GM23338 (cell line): ENCODE data around the gene GPR26. TPM values are rescaled to one million over a fixed set of nuclear protein-coding genes. Genes with fewer than 3 reads are reported as not detected.

Source experiments
- ATAC-seq: fragments of 200-7000 bp; cut with Tn5 transposase; 3 replicates; pipeline ENCODE4 v1.9.1; 2020
- DNase-seq: peaks from one replicate; pipeline ENCODE4 v3.0.0-alpha.2; 2015; ENCODE audit warnings: low spot score
- H2AFZ ChIP-seq: fragments of 200-600 bp; sonication (generic); 2 replicates; pipeline ENCODE4 v1.8.0; 2016; ENCODE audit warnings: antibody characterized with exemption, mild to moderate bottlenecking, moderate library complexity
- H3F3A ChIP-seq: fragments of 200-600 bp; sonication (generic); replicated peaks from 2 replicates; pipeline ENCODE4 v1.8.0; 2017; ENCODE audit warnings: antibody characterized with exemption, mixed run types, low read depth
- H3K27ac ChIP-seq: fragments of 200-600 bp; sonication (generic); 2 replicates; pipeline ENCODE4 v1.6.1; 2016; ENCODE audit warnings: low read depth
- H3K27me3 ChIP-seq: fragments of 200-600 bp; sonication (generic); 2 replicates; pipeline ENCODE4 v1.8.0; 2016; ENCODE audit warnings: mild to moderate bottlenecking, mixed run types, moderate library complexity; ENCODE audit not compliant: insufficient read depth
- H3K36me3 ChIP-seq: fragments of 200-600 bp; sonication (generic); 2 replicates; pipeline ENCODE4 v1.8.0; 2016; ENCODE audit warnings: mild to moderate bottlenecking; ENCODE audit not compliant: insufficient read depth
- H3K4me1 ChIP-seq: fragments of 200-600 bp; sonication (generic); 2 replicates; pipeline ENCODE4 v1.8.0; 2016; ENCODE audit warnings: mild to moderate bottlenecking, moderate library complexity; ENCODE audit not compliant: insufficient read depth
- H3K4me2 ChIP-seq: fragments of 200-600 bp; sonication (generic); 2 replicates; pipeline ENCODE4 v1.7.1; 2017; ENCODE audit warnings: mixed run types
- H3K4me3 ChIP-seq: fragments of 200-600 bp; sonication (generic); 2 replicates; pipeline ENCODE4 v1.6.1; 2016; ENCODE audit warnings: mixed run types
- H3K79me2 ChIP-seq: fragments of 200-600 bp; sonication (generic); replicated peaks from 2 replicates; pipeline ENCODE4 v1.8.0; 2017; ENCODE audit warnings: mild to moderate bottlenecking; ENCODE audit not compliant: insufficient read depth
- H3K9me2 ChIP-seq: fragments of 200-600 bp; sonication (generic); 2 replicates; pipeline ENCODE4 v1.8.0; 2017; ENCODE audit not compliant: insufficient read depth
- H4K20me1 ChIP-seq: fragments of 200-600 bp; sonication (generic); replicated peaks from 2 replicates; pipeline ENCODE4 v1.8.0; 2017; ENCODE audit warnings: mild to moderate bottlenecking; ENCODE audit not compliant: insufficient read depth
- H3K27ac Mint-ChIP-seq: 2 replicates; pipeline ENCODE4 v1.8.0; 2020; ENCODE audit warnings: inconsistent platforms, mild to moderate bottlenecking, moderate library complexity, mixed read lengths
- H3K27me3 Mint-ChIP-seq: 3 replicates; pipeline ENCODE4 v1.8.0; 2022; ENCODE audit warnings: low read depth, mild to moderate bottlenecking, moderate library complexity, mixed read lengths, inconsistent platforms; ENCODE audit not compliant: insufficient read depth, poor library complexity
- H3K36me3 Mint-ChIP-seq: 3 replicates; pipeline ENCODE4 v1.8.0; 2021; ENCODE audit warnings: low read depth, mild to moderate bottlenecking, inconsistent platforms, moderate library complexity, mixed read lengths
- H3K4me1 Mint-ChIP-seq: 3 replicates; pipeline ENCODE4 v1.8.0; 2020; ENCODE audit warnings: mild to moderate bottlenecking, inconsistent platforms, mixed read lengths
- H3K4me3 Mint-ChIP-seq: 3 replicates; pipeline ENCODE4 v1.8.0; 2021; ENCODE audit warnings: moderate library complexity, mild to moderate bottlenecking, inconsistent platforms, mixed read lengths
- H3K9me3 Mint-ChIP-seq: 3 replicates; pipeline ENCODE4 v1.8.0; 2020; ENCODE audit warnings: moderate library complexity, mild to moderate bottlenecking, inconsistent platforms, mixed read lengths
- CREB1 ChIP-seq: fragments of 250-450 bp; sonication (Bioruptor Pico); IDR thresholded peaks from 2 replicates; pipeline ENCODE4 v1.5.0; 2020; ENCODE audit warnings: low read depth, mild to moderate bottlenecking, moderate library complexity
- EZH2 ChIP-seq: fragments of 200-600 bp; sonication (generic); IDR thresholded peaks from one replicate; pipeline ENCODE4 v1.8.0; 2017; ENCODE audit warnings: antibody characterized with exemption, mild to moderate bottlenecking, low read depth; ENCODE audit not compliant: unreplicated experiment
- EZH2phosphoT487 ChIP-seq: fragments of 200-600 bp; sonication (generic); IDR thresholded peaks from one replicate; pipeline ENCODE4 v1.8.1; 2018; ENCODE audit warnings: antibody characterized with exemption; ENCODE audit not compliant: unreplicated experiment
- POLR2AphosphoS5 ChIP-seq: IDR thresholded peaks from 2 replicates; pipeline ENCODE4 v1.6.1; 2016; ENCODE audit warnings: antibody characterized with exemption, low read depth
- STAT1 ChIP-seq: IDR thresholded peaks from one replicate; pipeline ENCODE4 v1.6.1; 2016; ENCODE audit warnings: antibody characterized with exemption; ENCODE audit not compliant: unreplicated experiment
- ZNF114 ChIP-seq: fragments of 250-450 bp; sonication (Bioruptor Pico); IDR thresholded peaks from 2 replicates; pipeline ENCODE4 v1.5.0; 2020; ENCODE audit warnings: mild to moderate bottlenecking, moderate library complexity
- ZNF331 ChIP-seq: fragments of 250-450 bp; sonication (Bioruptor Pico); IDR thresholded peaks from 2 replicates; pipeline ENCODE4 v1.5.0; 2020; ENCODE audit warnings: low read depth, mild to moderate bottlenecking, moderate library complexity
- ZNF462 ChIP-seq: fragments of 250-450 bp; sonication (Bioruptor Pico); IDR thresholded peaks from 2 replicates; pipeline ENCODE4 v1.5.0; 2020; ENCODE audit warnings: mild to moderate bottlenecking, moderate library complexity
- polyA plus RNA-seq: library from polyadenylated mRNA; unstranded; fragments of >200 nt; fragmentation: Nextera tagmentation; extraction: Ambion mirVana; gene quantifications from 2 replicates; pipeline ENCODE4 v1.2.1, GENCODE V29; 2016
- total RNA-seq: library from RNA; depleted of rRNA; stranded (reverse); fragments of >200 nt; shearing (Covaris generic); gene quantifications from 2 replicates; pipeline ENCODE4 v1.2.3, GENCODE V29; 2014

Gene GPR26
- total and polyA plus RNA-seq, 2 experiments from 2014 or later, result 0.06 to 0.07 TPM

- Histone ChIP-seq H2AFZ (no peak overlapping the region), H3K27me3 (no peaks in the 10 kb centered on the region), H3F3A (no peaks in the 10 kb centered on the region), H3K27ac (no peak overlapping the region), H3K4me2 (no peak overlapping the region), H3K36me3 (no peaks in the 10 kb centered on the region), H3K79me2 (no peaks in the 10 kb centered on the region), H3K4me3 (no peak overlapping the region), H3K4me1 (no peaks in the 10 kb centered on the region), H4K20me1 (no peaks in the 10 kb centered on the region), H3K9me2 (peaks cover 4% of the 10 kb centered on the region; the same call in 1 of the 2 replicates)
- H3K4me3 Mint-ChIP-seq, result no peak overlapping the region
- H3K9me3 Mint-ChIP-seq, result no peaks in the 10 kb centered on the region
- no peaks in the 10 kb centered on the region for H3K36me3 Mint-ChIP-seq
- peaks cover 2% of the 10 kb centered on the region for H3K27me3 Mint-ChIP-seq
- ATAC-seq, result no peak
- no peak for DNase-seq
- H3K27ac Mint-ChIP-seq, result no peak overlapping the region
- TF ChIP-seq EZH2phosphoT487 (no peak), POLR2AphosphoS5 (no peak), EZH2 (no peak), ZNF331 (no peak), STAT1 (no peak), CREB1 (CRISPR knock-in tag) (no peak), ZNF462 (CRISPR knock-in tag) (no peak), ZNF114 (CRISPR knock-in tag) (no peak)
- peaks cover under 1% of the 10 kb centered on the region; the same call in 1 of the 3 replicates for H3K4me1 Mint-ChIP-seq
These were observed 32.5 kb upstream of the GPR26 start for GRCh38 chr10:123633636-123634035.
